GM19452 (cell line): ENCODE measurements around the gene ACTRT2.

Experiments used
- ATAC-seq: cut with Tn5 transposase; IDR thresholded peaks from one replicate; pipeline ENCODE4 v1.9.1; 2021; ENCODE audit not compliant: unreplicated experiment

The ACTRT2 gene

DNA sequence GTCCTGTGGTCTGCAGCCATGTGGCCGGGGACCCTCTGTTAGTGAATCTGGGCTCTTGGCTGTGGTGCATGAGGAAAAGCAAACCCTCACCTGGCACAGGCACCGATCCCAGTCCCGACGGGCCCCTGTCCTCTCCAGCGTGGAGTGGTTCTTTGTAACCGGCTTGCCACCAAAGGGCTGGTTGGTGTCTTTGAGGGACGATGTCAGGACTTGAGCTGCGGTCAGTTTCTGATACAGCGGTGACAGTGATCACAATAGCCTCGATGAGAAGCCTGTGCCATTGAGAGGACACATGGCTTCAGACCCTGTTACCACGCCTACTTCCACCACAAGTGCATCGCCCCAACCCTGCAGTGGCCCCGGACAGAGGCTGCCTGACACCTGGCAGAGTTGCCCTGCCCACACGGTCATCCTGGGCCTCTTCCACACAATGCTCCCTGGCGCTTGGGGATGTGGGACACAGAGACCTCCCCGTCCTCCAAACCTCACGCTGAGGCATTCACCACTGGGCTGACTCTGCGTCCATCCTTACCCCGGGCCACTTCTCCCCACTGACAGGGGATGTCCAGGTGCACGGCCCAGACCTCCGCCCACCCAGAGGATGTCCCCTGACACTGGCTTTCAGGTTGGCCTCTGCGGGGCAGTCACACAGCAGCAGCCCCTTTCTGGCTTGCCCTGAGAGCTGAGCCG is 18.8 kb upstream of the ACTRT2 start:
- ATAC-seq, result no peak

GRCh38 chr1:3003039-3003940 is 18.0 kb upstream of the ACTRT2 start:
- ATAC-seq, result no peak

DNA sequence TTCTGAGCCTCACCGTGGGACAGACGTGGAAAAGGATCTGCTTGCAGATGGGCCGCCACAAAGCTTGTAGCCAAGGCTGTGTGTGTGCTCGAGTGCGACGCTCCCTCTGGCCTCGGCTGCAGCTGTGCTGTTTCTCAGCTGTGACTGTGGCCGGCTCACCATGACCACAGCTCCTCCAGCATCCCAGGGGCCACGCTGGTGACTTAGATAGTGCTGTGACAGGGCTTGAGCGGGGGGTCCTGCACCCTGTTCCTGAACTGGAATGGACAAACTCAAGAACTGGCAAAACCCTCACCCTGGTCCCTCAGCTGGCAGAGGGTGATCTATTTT is 17.4 kb upstream of the ACTRT2 start:
- ATAC-seq, result no peak

DNA sequence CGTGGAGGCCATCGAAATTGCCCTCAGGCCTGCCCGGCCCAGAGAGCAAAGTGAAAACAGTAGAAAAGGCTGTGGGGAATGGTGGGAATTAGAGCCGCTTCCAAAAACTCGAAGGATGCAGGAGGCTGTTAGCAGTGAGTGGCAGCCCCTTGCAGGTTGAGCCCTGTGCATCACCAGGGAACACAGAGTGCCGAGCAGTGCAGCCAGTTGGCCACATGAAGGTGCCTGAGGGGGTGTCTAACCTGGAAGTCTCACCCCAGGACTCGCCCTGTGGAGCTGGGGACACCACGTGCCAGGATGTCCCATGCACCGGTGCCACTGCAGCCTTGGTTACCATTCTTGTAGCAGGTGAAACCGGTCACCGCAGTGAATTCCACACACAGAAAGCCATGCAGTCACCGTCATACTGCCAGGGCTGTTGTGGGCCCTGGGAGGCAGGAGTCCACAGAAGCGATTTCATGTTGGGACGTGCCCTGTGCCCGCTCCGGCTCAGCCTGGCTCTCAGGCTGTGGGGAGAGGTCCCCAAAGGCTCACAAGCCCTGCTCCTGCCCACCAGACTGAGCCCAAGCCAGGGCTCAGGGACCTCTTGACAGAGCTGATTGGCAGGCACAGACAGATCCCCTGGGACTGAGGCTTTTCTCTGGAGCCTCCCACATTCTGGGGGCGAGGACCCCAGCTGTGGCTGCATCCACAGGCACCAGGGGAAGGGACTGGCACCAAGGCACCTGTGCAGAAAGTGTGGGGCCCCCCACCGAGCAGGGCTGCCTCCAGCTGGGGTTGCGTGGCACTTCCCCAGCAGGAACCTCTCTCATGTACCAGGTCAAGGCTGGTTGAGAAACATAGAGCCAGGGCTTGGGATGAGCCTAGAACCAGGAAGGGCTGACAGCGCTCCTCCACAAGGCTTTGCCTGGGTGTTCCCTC is 16.7 kb upstream of the ACTRT2 start:
- no peak for ATAC-seq

- no peak for ATAC-seq
These were observed 15.5 kb upstream of the ACTRT2 start for GRCh38 chr1:3005771-3006170.

DNA sequence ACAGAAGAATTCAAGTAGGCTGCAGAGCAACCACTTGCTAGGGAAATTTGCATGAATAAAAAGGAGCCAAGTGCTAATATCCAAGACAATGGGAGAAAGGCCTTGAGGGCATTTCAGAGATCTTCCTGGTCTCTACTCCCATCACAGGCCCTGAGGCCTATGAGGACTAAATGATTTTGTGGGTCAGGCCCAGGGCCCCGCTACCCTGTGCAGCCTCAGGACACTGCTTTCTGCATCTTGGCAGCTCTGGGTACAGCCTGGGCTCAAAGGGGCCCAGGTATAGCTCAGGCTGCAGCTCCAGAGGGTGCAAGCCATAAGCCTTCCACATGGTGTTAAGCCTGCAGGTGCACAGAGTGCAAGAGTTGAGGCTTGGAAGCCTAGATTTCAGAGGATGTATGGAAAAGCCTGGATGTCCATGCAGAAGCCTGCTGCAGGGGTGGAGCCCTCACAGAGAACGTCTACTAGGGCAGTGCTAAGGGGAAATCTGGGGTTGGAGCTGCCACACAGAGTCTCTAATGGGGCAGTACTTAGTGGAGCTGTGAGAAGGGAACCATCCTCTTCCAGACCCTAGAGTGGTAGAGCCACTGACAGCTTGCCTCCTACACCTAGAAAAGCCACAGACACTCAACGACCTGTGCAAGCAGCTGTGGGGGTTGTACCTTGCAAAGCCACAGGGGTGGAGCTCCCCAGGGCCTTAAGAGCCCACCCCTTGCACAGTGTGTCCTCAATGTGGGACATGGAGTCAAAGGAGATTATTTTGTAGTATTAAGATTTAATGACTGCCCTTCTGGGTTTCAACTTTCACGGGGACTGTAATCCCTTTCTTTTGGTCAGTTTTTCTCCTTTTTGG is 13.7 kb upstream of the ACTRT2 start:
- ATAC-seq, result no peak

GRCh38 chr1:3009021-3009420 is 12.2 kb upstream of the ACTRT2 start:
- ATAC-seq, result no peak

- ATAC-seq, result no peak
These were observed 11.7 kb upstream of the ACTRT2 start for GRCh38 chr1:3009556-3009955.

- ATAC-seq, result no peak
These were observed 10.1 kb upstream of the ACTRT2 start for GRCh38 chr1:3011127-3011526.

- ATAC-seq, result no peak
These were observed 9.4 kb upstream of the ACTRT2 start for GRCh38 chr1:3011631-3012455.

DNA sequence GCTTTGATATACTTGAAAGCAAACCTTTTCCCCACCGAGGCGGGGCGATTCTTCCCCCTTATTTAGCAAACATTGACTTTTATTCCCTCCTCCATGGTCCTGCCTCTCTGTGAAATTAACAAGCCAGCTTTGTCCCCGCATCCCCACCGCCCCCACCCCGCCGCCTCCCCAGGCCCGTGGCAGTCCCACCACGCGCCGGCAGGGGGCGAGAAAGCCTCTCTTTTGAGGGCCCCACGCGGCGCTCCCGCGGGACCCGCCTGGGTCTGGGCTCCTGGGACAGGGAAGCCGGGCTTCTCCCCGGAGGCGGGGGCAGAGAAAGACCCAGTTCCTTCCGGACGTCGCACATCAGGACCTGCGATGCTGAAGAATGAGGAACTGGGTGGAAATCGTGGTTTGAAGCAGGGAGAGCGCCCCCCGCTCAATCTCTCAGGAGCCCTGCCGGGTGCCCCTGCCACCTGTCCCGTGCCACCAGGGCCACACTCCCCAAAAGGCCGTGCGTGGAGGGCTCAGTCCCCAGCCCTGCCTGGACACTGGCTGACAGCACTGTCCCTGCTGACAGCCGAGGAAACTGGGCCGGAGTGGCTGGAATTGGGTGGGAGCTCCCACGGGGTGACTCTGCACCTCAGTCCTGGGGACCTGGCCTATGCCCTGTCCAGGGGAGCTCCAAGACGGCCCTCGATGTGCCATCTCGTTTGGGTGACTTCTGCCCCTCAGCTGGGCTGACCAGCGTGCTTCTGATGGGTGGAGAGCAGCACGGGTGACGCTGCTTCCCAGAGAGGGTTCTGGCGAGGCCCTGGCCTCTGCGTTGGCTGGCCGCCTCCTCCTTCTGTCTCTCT is 8.6 kb upstream of the ACTRT2 start:
- no peak for ATAC-seq

GRCh38 chr1:3013371-3014049 is 7.8 kb upstream of the ACTRT2 start:
- ATAC-seq, result no peak

DNA sequence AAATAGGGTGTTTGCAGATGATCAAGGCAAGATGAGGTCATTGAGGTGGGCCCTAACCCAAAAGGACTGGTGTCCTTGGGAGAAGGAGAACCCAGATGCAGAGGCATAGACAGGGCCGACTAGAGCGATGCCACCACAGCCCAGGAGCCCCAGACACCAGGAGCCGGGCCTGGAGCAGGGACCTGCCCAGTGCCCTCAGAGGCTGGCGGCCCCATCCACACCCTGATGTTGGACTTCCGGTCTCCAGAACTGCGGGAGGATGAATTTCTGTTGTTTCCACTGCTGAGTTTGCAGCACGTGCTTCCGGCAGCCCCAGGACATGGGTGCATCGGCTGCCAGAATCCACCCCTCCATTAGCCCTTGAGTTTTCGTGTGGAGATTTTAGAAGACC is 7.2 kb upstream of the ACTRT2 start:
- no peak for ATAC-seq

GRCh38 chr1:3014443-3015268 is 6.6 kb upstream of the ACTRT2 start:
- no peak for ATAC-seq

DNA sequence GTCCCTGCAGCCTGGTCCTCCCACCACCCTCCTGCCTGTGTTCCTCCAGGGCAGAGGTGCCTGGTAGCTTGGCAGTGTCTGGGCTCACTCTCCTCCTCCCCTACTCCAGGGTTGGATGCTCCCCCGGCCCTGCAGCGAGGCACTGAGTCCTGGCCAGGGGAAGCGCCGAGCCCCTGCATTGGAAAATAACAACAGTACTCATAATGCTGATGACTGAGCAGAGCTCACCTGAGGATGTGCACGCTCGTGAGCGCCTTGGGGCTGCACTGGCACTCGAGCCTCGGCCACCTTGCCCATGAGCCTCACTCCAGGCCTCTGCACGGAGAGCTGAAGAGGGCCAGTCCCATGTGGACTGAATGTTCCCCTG is 6.0 kb upstream of the ACTRT2 start:
- no peak for ATAC-seq

- no peak for ATAC-seq
These were observed 5.5 kb upstream of the ACTRT2 start for GRCh38 chr1:3015744-3016143.

GRCh38 chr1:3016641-3017439 is 4.4 kb upstream of the ACTRT2 start:
- no peak for ATAC-seq
